HL-60 (cell line): ENCODE results near the gene DHRS2.
"Not testable (repeated sequence)": the region's sequence is repeated elsewhere in the genome, so short reads cannot be mapped to it uniquely, and the experiment has no call there.

Experiments
- DNase-seq, 2 experiments: peaks; one replicate each; pipeline ENCODE4 v3.0.0-alpha.2; 2010 to 2020; ENCODE audit warnings: low read depth in 1 of 2, low spot score in 1 of 2
- H3K27ac ChIP-seq: fragments of 250-450 bp; sonication (Bioruptor Pico); replicated peaks from 2 replicates; pipeline ENCODE4 v1.5.1; 2020; ENCODE audit warnings: mild to moderate bottlenecking, moderate library complexity
- H3K27me3 ChIP-seq: fragments of 250-450 bp; sonication (Bioruptor Pico); 2 replicates; pipeline ENCODE4 v1.5.1; 2021; ENCODE audit warnings: mild to moderate bottlenecking, moderate library complexity; ENCODE audit not compliant: insufficient read depth, poor library complexity, severe bottlenecking
- H3K4me3 ChIP-seq: replicated peaks from 2 replicates; pipeline ENCODE4 v1.5.1; 2011; ENCODE audit warnings: mild to moderate bottlenecking, control low read depth, low read length; ENCODE audit not compliant: insufficient read depth
- GABPA ChIP-seq: IDR thresholded peaks from 2 replicates; pipeline ENCODE4 v1.6.1; 2012; ENCODE audit warnings: low read depth
- POLR2AphosphoS5 ChIP-seq: IDR thresholded peaks from 2 replicates; pipeline ENCODE4 v1.6.1; 2012; ENCODE audit warnings: low read depth
- SPI1 ChIP-seq: IDR thresholded peaks from 2 replicates; pipeline ENCODE4 v1.6.1; 2012; ENCODE audit warnings: low read depth, mild to moderate bottlenecking, borderline replicate concordance
- long read RNA-seq: library from polyadenylated mRNA; unstranded; transcript quantifications from one replicate; pipeline ENCODE4 v2.0.0, GENCODE V29; 2020
- TF ChIP-seq, protein P1 (sequence below): IDR thresholded peaks from one replicate; pipeline ENCODE4 v1.5.1; 2011; ENCODE audit warnings: low read length, control low read depth, inconsistent platforms; ENCODE audit not compliant: insufficient read depth
- TF ChIP-seq, protein P2 (sequence below): IDR thresholded peaks from 2 replicates; pipeline ENCODE4 v1.6.1; 2012; ENCODE audit warnings: low read depth; ENCODE audit not compliant: insufficient replicate concordance

Gene DHRS2, protein sequence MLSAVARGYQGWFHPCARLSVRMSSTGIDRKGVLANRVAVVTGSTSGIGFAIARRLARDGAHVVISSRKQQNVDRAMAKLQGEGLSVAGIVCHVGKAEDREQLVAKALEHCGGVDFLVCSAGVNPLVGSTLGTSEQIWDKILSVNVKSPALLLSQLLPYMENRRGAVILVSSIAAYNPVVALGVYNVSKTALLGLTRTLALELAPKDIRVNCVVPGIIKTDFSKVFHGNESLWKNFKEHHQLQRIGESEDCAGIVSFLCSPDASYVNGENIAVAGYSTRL
- long read RNA-seq, result 0 reads

DNA sequence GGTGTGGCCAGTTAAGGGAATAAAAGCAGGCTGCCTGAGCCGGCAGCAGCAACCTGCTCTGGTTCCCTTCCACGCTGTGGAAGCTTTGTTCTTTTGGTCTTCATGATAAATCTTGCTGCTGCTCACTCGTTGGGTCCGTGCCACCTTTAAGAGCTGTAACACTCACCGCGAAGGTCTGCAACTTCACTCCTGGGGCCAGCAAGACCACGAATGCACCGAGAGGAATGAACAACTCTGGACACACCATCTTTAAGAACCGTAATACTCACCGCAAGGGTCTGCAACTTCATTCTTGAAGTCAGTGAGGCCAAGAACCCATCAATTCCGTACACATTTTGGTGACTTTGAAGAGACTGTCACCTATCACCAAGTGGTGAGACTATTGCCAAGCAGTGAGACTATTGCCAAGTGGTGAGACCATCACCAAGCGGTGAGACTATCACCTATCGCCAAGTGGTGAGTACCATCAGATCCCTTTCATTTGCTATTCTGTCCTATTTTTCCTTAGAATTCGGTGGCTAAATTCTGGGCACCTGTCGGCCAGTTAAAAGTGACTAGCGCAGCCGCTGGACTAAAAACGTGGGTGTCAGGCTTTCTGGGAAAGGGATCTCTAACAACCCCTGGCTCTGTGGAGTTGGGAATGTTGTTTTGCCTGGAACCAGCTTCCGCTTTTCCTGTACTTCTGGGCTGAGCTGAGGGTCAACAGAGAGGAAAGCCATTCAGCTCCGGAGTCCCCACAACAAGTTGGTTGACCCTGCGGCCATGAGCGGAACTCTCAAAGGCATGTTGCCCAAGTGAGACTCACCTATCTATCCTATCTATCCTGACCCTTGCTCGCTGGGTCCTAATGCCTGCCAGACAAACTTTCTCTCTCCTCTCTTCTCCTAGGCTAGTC, at the start of gene DHRS2:
DHRS2 (plus strand) TSS at position 48 of the 895 bp plus-strand sequence. CDS start 2,501 bp downstream, outside the sequence.
- no peak within 1 kb of the TSS for H3K27ac ChIP-seq
- DNase-seq, result no peak

DNA sequence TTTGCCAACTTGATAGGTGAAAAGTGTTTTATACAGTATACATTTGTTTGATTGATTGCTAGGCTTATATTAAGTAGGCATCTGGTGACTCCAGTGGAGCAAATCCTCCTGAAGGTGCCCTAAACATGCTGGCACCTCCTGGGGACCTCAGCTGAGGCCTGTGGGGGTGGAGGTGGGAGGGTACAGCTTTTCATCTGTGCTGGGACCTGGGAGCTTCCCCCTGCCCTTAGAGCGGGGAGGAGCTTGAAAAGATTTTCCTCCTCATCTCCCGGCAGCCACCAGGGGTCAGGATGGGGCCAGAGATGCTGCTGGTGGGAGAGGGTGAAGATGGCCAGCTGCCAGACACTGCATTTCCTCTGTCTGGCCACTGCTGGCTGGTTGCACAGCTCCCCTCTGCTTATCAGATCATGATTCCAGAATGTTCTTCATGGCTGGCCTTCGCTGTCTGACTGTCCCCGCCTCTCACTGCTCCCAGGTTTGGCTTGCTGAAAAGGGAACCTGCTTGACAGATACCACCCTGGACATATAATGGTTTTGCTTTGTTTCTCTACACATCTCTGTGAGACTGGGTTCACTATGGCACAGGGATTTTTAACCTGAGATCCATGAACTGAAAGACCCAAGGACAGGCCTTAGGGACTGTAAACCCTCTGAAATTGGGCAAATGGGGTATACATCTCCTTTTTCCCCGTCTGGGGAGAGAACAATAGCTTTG, 47.1 kb upstream of the DHRS2 start:
- Histone ChIP-seq H3K27ac (no peak overlapping the region), H3K4me3 (no peak overlapping the region), H3K27me3 (peaks cover 2% of the 10 kb centered on the region)
- peak; percentile 58 to 86 for DNase-seq
- TF ChIP-seq POLR2AphosphoS5, result peak; percentile 45; the same call in 1 of the 2 replicates
- TF ChIP-seq SPI1, result no peak; the same call in 1 of the 2 replicates
- TF ChIP-seq, protein P1, sequence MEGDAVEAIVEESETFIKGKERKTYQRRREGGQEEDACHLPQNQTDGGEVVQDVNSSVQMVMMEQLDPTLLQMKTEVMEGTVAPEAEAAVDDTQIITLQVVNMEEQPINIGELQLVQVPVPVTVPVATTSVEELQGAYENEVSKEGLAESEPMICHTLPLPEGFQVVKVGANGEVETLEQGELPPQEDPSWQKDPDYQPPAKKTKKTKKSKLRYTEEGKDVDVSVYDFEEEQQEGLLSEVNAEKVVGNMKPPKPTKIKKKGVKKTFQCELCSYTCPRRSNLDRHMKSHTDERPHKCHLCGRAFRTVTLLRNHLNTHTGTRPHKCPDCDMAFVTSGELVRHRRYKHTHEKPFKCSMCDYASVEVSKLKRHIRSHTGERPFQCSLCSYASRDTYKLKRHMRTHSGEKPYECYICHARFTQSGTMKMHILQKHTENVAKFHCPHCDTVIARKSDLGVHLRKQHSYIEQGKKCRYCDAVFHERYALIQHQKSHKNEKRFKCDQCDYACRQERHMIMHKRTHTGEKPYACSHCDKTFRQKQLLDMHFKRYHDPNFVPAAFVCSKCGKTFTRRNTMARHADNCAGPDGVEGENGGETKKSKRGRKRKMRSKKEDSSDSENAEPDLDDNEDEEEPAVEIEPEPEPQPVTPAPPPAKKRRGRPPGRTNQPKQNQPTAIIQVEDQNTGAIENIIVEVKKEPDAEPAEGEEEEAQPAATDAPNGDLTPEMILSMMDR, result peak; percentile 75

More for the DNA sequence above, at the start of gene DHRS2:
- Histone ChIP-seq H3K4me3 (no peak within 1 kb of the TSS), H3K27me3 (no peaks in the 10 kb centered on the region)
- TF ChIP-seq GABPA, result no peak
- TF ChIP-seq SPI1, result no peak
- TF ChIP-seq POLR2AphosphoS5, result no peak

DNA sequence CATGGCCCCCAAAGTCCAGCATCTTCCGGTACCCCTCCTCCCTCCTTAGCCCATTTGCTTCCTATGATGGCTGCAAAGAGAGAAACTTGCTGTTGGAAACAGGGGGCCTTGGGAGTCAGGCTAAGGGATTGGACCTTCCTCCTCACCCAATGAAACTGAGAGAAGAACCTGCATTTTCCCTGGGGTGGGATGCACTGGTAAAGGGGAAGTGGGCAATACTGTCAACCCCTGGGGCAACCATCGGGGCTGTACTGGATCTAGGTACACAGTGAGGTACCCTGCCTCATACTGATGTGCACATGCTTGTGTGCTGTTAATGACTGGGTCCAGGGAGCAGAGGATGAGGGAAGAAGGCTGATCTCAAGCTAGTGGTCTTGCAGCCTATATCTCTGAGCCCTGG, 46.6 kb upstream of the DHRS2 start:
- DNase-seq, result no peak
- no peak for TF ChIP-seq SPI1
- TF ChIP-seq POLR2AphosphoS5, result no peak
- TF ChIP-seq, protein P1, result no peak
- TF ChIP-seq, protein P2, sequence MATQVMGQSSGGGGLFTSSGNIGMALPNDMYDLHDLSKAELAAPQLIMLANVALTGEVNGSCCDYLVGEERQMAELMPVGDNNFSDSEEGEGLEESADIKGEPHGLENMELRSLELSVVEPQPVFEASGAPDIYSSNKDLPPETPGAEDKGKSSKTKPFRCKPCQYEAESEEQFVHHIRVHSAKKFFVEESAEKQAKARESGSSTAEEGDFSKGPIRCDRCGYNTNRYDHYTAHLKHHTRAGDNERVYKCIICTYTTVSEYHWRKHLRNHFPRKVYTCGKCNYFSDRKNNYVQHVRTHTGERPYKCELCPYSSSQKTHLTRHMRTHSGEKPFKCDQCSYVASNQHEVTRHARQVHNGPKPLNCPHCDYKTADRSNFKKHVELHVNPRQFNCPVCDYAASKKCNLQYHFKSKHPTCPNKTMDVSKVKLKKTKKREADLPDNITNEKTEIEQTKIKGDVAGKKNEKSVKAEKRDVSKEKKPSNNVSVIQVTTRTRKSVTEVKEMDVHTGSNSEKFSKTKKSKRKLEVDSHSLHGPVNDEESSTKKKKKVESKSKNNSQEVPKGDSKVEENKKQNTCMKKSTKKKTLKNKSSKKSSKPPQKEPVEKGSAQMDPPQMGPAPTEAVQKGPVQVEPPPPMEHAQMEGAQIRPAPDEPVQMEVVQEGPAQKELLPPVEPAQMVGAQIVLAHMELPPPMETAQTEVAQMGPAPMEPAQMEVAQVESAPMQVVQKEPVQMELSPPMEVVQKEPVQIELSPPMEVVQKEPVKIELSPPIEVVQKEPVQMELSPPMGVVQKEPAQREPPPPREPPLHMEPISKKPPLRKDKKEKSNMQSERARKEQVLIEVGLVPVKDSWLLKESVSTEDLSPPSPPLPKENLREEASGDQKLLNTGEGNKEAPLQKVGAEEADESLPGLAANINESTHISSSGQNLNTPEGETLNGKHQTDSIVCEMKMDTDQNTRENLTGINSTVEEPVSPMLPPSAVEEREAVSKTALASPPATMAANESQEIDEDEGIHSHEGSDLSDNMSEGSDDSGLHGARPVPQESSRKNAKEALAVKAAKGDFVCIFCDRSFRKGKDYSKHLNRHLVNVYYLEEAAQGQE, result no peak
- H3K27me3 ChIP-seq, result peaks cover 2% of the 10 kb centered on the region
- no peak overlapping the region for H3K4me3 ChIP-seq
- H3K27ac ChIP-seq, result no peak overlapping the region

DNA sequence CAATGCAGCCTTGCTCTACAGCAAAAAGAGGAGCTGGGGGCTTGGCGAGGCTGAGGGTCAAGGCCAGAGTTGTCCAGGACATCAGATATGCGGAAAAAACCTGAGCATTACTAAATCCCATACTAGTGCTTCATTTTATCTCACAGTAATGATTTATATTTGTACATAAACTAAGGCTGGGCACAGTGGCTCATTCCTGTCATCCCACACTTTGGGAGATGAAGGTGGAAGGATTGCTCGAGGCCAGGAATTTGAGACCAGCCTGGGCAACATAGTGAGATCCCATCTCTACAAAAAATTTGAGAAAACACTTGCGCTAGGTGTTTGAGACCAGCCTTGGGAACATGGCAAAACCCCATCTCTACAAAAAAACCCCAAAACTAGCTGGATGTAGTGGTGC, 46.0 kb upstream of the DHRS2 start:
- Histone ChIP-seq H3K4me3 (no peak overlapping the region), H3K27ac (no peak overlapping the region), H3K27me3 (peaks cover 2% of the 10 kb centered on the region)
- TF ChIP-seq, protein P2, result no peak
- no peak for TF ChIP-seq POLR2AphosphoS5
- no peak for TF ChIP-seq GABPA
- TF ChIP-seq, protein P1, result no peak
- no peak for TF ChIP-seq SPI1
- no peak for DNase-seq

DNA sequence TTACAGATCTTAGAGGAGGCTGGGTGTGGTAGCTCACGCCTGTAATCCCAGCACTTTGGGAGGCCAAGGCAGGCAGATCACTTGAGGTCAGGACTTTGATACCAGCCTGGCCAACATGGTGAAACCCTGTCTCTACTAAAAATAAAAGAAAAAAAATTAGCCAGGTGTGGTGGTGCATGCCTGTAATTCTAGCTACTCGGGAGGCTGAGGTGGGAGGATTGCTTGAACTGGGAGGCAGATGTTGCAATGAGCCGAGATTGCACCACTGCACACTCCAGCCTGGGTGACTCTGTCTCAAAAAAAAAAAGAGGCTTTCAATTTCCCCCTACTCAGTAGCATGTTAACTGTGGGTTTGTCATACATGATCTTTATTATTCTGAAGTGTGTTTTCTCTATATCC, 42.0 kb upstream of the DHRS2 start:
- DNase-seq, H3K27ac ChIP-seq, H3K4me3 ChIP-seq, H3K27me3 ChIP-seq: not testable (repeated sequence)
